HCT116 (cell line): ENCODE measurements around the gene FREY1. TPM values are rescaled to one million over a fixed set of nuclear protein-coding genes. Genes with fewer than 3 reads are reported as not detected.

Experiments used
- ATAC-seq: fragments of 200-7000 bp; cut with Tn5 transposase; 2 replicates; pipeline ENCODE4 v1.9.1; 2020; ENCODE audit warnings: mild to moderate bottlenecking, moderate library complexity
- BruUV-seq: library from RNA; stranded (reverse); fragments of 400-500 nt; replicated peaks from 2 replicates; lab custom pipeline; 2021; lab: Mats Ljungman, UMichigan
- CTCF ChIA-PET: fragments of 300-600 bp; sonication (Branson Sonifier 250); formaldehyde crosslinking; loops from one replicate; lab custom pipeline; 2021; ENCODE audit warnings: antibody characterized with exemption; lab: Charles Lee
- POLR2A ChIA-PET: fragments of 300-600, 350-600 bp; sonication (Branson Sonifier 250); formaldehyde crosslinking; loops from one replicate; lab custom pipeline; 2021; ENCODE audit warnings: antibody characterized with exemption; lab: Charles Lee
- RAD21 ChIA-PET, 2 experiments: fragments of 300-600 bp; sonication (Branson Sonifier 250); formaldehyde crosslinking; loops; one replicate each; lab custom pipeline; 2023; ENCODE audit warnings: low total read pairs in 2 of 2; ENCODE audit not compliant: uncharacterized antibody in 2 of 2, unreplicated experiment in 2 of 2, low non-redundant PET in 1 of 2; lab: Charles Lee
- DNase-seq: peaks from one replicate; pipeline ENCODE4 v3.0.0-alpha.2; 2010; ENCODE audit warnings: low read depth, low spot score
- H2AFZ ChIP-seq: fragments of 200-600 bp; shearing (Covaris generic), sonication (generic); 2 replicates; pipeline ENCODE4 v1.6.1; 2017; ENCODE audit warnings: low read depth, mixed run types, mixed read lengths, antibody characterized with exemption, low read length; ENCODE audit not compliant: poor library complexity, severe bottlenecking
- H3K27ac ChIP-seq: 2 replicates; pipeline ENCODE4 v1.5.1; 2012; ENCODE audit warnings: low read depth, low read length
- H3K27me3 ChIP-seq: fragments of 200-600 bp; sonication (generic); 2 replicates; pipeline ENCODE4 v1.6.1; 2016; ENCODE audit warnings: mixed run types, low read length, mixed read lengths; ENCODE audit not compliant: insufficient read depth
- H3K36me3 ChIP-seq, 2 experiments: fragments of 200-500 bp in 1 of 2; fragments of 200-600 bp in 1 of 2; sonication (Bioruptor generic) in 1 of 2; sonication (generic) in 1 of 2; 2 replicates each; pipeline versions ENCODE4 v1.5.1 to v1.6.1; 2014 to 2016; ENCODE audit warnings: low read length in 2 of 2, inconsistent platforms in 1 of 2, mixed read lengths in 1 of 2, mixed run types in 1 of 2; ENCODE audit not compliant: insufficient read depth in 2 of 2, control insufficient read depth in 1 of 2
- H3K4me1 ChIP-seq, 2 experiments: fragments of 200-600 bp in 1 of 2; sonication (generic) in 1 of 2; 2 replicates each; pipeline versions ENCODE4 v1.5.1 to v1.6.1; 2012 to 2017; ENCODE audit warnings: low read length in 2 of 2, inconsistent platforms in 1 of 2, mild to moderate bottlenecking in 1 of 2, mixed read lengths in 1 of 2, mixed run types in 1 of 2, moderate library complexity in 1 of 2; ENCODE audit not compliant: insufficient read depth in 2 of 2, control insufficient read depth in 1 of 2
- H3K4me2 ChIP-seq: fragments of 200-600 bp; sonication (generic); 2 replicates; pipeline ENCODE4 v1.6.1; 2017; ENCODE audit warnings: mixed run types, low read length, mixed read lengths
- H3K4me3 ChIP-seq, 2 experiments: fragments of 200-600 bp in 1 of 2; sonication (generic) in 1 of 2; replicated peaks in 1 of 2; 2 replicates each; pipeline ENCODE4 v1.5.1; 2011 to 2016; ENCODE audit warnings: low read length in 2 of 2, control low read depth in 1 of 2, low read depth in 1 of 2, mild to moderate bottlenecking in 1 of 2, mixed read lengths in 1 of 2, mixed run types in 1 of 2
- H3K79me2 ChIP-seq: fragments of 200-600 bp; sonication (generic); 2 replicates; pipeline ENCODE4 v1.6.1; 2017; ENCODE audit warnings: mild to moderate bottlenecking, mixed run types, low read length, moderate library complexity, mixed read lengths; ENCODE audit not compliant: insufficient read depth
- H3K9ac ChIP-seq: fragments of 200-600 bp; sonication (generic); 2 replicates; pipeline ENCODE4 v1.6.1; 2016; ENCODE audit warnings: low read length, mixed read lengths
- H3K9me2 ChIP-seq: fragments of 200-600 bp; sonication (generic), shearing (Covaris generic); 2 replicates; pipeline ENCODE4 v1.6.1; 2017; ENCODE audit warnings: mixed run types, mild to moderate bottlenecking, moderate library complexity; ENCODE audit not compliant: insufficient read depth
- H3K9me3 ChIP-seq, 2 experiments: fragments of 200-500 bp in 1 of 2; fragments of 200-600 bp in 1 of 2; sonication (Bioruptor generic) in 1 of 2; sonication (generic) in 1 of 2; 2 replicates each; pipeline ENCODE4 v1.6.1; 2014 to 2017; ENCODE audit warnings: low read length in 2 of 2, mixed read lengths in 2 of 2, inconsistent platforms in 1 of 2, low read depth in 1 of 2, mild to moderate bottlenecking in 1 of 2, mixed run types in 1 of 2, moderate library complexity in 1 of 2; ENCODE audit not compliant: control insufficient read depth in 1 of 2, insufficient read depth in 1 of 2
- H4K20me1 ChIP-seq: fragments of 200-600 bp; sonication (generic), shearing (Covaris generic); 2 replicates; pipeline ENCODE4 v1.6.1; 2017; ENCODE audit warnings: mixed run types, mild to moderate bottlenecking, moderate library complexity; ENCODE audit not compliant: insufficient read depth
- CBX3 ChIP-seq: IDR thresholded peaks from 2 replicates; pipeline ENCODE4 v1.6.1; 2012; ENCODE audit warnings: low read depth
- CEBPB ChIP-seq: IDR thresholded peaks from 2 replicates; pipeline ENCODE4 v1.6.1; 2012; ENCODE audit warnings: low read depth
- EGR1 ChIP-seq: IDR thresholded peaks from 2 replicates; pipeline ENCODE4 v1.6.1; 2012; ENCODE audit warnings: low read depth
- ELF1 ChIP-seq: IDR thresholded peaks from 2 replicates; pipeline ENCODE4 v1.6.1; 2012; ENCODE audit warnings: low read depth, borderline replicate concordance
- EZH2 ChIP-seq: fragments of 200-600 bp; sonication (generic); IDR thresholded peaks from 2 replicates; pipeline ENCODE4 v1.6.1; 2017; ENCODE audit warnings: antibody characterized with exemption, mixed run types
- EZH2phosphoT487 ChIP-seq: fragments of 200-600 bp; IDR thresholded peaks from 2 replicates; pipeline ENCODE4 v1.6.1; 2018; ENCODE audit warnings: antibody characterized with exemption, borderline replicate concordance
- FOSL1 ChIP-seq: IDR thresholded peaks from 2 replicates; pipeline ENCODE4 v1.6.1; 2012; ENCODE audit warnings: low read depth
- POLR2A ChIP-seq: IDR thresholded peaks from 2 replicates; pipeline ENCODE4 v1.7.0; 2011; ENCODE audit warnings: borderline replicate concordance; ENCODE audit not compliant: insufficient read depth, insufficient read length; ENCODE audit errors: extremely low read depth
- POLR2AphosphoS5 ChIP-seq: IDR thresholded peaks from 2 replicates; pipeline ENCODE4 v1.6.1; 2011; ENCODE audit warnings: mild to moderate bottlenecking, low read depth, low read length, moderate library complexity
- SIN3A ChIP-seq: IDR thresholded peaks from 2 replicates; pipeline ENCODE4 v1.6.1; 2012; ENCODE audit warnings: low read depth
- SRF ChIP-seq: IDR thresholded peaks from 2 replicates; pipeline ENCODE4 v1.6.1; 2012; ENCODE audit warnings: low read depth
- YY1 ChIP-seq: IDR thresholded peaks from 2 replicates; pipeline ENCODE4 v1.6.1; 2011; ENCODE audit warnings: low read length, low read depth, moderate library complexity, mild to moderate bottlenecking; ENCODE audit not compliant: insufficient replicate concordance; ENCODE audit errors: extremely low read depth
- ZNF274 ChIP-seq: fragments of 200-500 bp; sonication (Bioruptor generic); IDR thresholded peaks from 2 replicates; pipeline ENCODE4 v1.6.1; 2014; ENCODE audit warnings: mild to moderate bottlenecking, low read depth, low read length, inconsistent platforms
- intact Hi-C: fragments of 100-400 bp; cut with micrococcal nuclease; formaldehyde crosslinking; loops from 2 replicates; pipeline ENCODE4 v1.10.0; 2022
- total RNA-seq: library from RNA; stranded (reverse); gene quantifications from one replicate; pipeline ENCODE4 v1.2.1, GENCODE V29; 2021; ENCODE audit not compliant: unreplicated experiment
- TF ChIP-seq, protein P1 (sequence below), 3 experiments: fragments of 200-600 bp in 1 of 3; sonication (generic) in 1 of 3; IDR thresholded peaks in 2 of 3; conservative IDR thresholded peaks in 1 of 3; 2 replicates each; pipeline ENCODE4 v1.5.1; 2012 to 2017; ENCODE audit warnings: low read depth in 2 of 3, low read length in 2 of 3, antibody characterized with exemption in 1 of 3, borderline replicate concordance in 1 of 3, control low read depth in 1 of 3, mild to moderate bottlenecking in 1 of 3, mixed read lengths in 1 of 3, mixed run types in 1 of 3, moderate library complexity in 1 of 3; ENCODE audit not compliant: insufficient read depth in 1 of 3
- TF ChIP-seq, protein P2 (sequence below): IDR thresholded peaks from 2 replicates; pipeline ENCODE4 v1.6.1; 2011; ENCODE audit warnings: mild to moderate bottlenecking, low read length, moderate library complexity; ENCODE audit not compliant: insufficient replicate concordance; ENCODE audit errors: extremely low read depth

The FREY1 gene
- total RNA-seq, 1 experiment from 2014 or later = 0.96 TPM

DNA sequence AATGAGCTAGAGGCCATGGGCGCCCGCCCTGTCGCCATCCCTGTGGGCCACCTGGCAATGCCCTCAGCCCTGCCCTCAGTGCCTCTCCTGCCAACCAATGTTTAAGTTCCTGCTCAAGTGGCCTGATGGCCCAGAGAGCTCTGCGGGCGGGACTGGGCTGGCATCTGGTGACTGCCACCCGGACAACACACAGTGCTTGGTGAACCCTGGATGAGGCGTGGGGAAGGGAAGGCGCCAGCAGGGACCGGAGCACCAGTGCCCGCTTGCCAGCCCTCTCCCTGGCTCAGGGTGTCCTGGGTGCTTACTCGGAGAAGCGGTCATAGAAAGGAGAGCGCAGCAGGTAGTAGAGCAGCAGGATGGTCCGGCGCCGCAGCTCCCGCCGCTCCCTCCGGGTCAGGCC lies 6.4 kb upstream of the FREY1 start:
- Histone ChIP-seq H3K27ac (no peak overlapping the region), H3K36me3 (peaks cover 0 to 3% of the 10 kb centered on the region in 2 experiments; a peak in 2 of 4 replicates), H3K79me2 (peaks cover 13% of the 10 kb centered on the region), H3K9me2 (no peaks in the 10 kb centered on the region), H3K27me3 (no peaks in the 10 kb centered on the region), H3K9me3 (no peaks in the 10 kb centered on the region), H3K9ac (no peak overlapping the region), H2AFZ (no peak overlapping the region), H3K4me2 (no peak overlapping the region), H3K4me3 (no peak overlapping the region), H3K4me1 (peaks cover 0 to 8% of the 10 kb centered on the region in 2 experiments; a peak in 2 of 4 replicates), H4K20me1 (no peaks in the 10 kb centered on the region)
- RAD21 ChIA-PET = no interaction called here
- CTCF ChIA-PET = no interaction called here
- no peak for DNase-seq
- TF ChIP-seq EGR1 (no peak), CEBPB (no peak), YY1 (no peak), EZH2phosphoT487 (no peak), ELF1 (no peak)
- TF ChIP-seq, protein P1, sequence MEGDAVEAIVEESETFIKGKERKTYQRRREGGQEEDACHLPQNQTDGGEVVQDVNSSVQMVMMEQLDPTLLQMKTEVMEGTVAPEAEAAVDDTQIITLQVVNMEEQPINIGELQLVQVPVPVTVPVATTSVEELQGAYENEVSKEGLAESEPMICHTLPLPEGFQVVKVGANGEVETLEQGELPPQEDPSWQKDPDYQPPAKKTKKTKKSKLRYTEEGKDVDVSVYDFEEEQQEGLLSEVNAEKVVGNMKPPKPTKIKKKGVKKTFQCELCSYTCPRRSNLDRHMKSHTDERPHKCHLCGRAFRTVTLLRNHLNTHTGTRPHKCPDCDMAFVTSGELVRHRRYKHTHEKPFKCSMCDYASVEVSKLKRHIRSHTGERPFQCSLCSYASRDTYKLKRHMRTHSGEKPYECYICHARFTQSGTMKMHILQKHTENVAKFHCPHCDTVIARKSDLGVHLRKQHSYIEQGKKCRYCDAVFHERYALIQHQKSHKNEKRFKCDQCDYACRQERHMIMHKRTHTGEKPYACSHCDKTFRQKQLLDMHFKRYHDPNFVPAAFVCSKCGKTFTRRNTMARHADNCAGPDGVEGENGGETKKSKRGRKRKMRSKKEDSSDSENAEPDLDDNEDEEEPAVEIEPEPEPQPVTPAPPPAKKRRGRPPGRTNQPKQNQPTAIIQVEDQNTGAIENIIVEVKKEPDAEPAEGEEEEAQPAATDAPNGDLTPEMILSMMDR (IDR thresholded peaks at IDR 0.05 in 2 of 3, conservative IDR thresholded peaks at IDR 0.05 in 1 of 3; ENCODE audit: borderline replicate concordance in 1 of 3, insufficient read depth in 1 of 3, low read depth in 2 of 3, low read length in 2 of 3) = no peak
- ATAC-seq = no peak
- no TSS peak for BruUV-seq
- intact Hi-C loops = no loop called here
- POLR2A ChIA-PET = no interaction called here

DNA sequence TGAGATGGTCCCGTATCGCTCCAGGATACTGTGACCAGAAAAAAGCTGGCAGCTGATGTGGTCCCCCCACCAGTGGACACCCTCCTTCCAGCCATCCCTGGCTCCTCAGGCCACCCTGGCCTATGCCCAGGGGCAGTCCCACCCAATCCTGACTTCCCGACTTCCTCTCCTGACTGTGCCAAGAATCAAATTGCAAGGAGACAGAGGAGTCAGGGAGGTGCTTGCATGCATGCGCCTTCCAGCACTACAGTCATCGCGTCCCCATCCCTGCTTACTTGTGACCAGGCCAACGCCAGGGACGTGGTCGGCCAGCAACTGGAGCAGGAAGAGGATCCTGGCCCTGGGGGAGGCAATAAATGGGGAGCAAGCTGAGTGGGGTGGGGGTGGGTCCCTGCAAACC lies 3.6 kb upstream of the FREY1 start:
- CTCF ChIA-PET = no interaction called here
- BruUV-seq = no TSS peak
- H3K36me3 ChIP-seq = peaks cover 0 to 3% of the 10 kb centered on the region in 2 experiments; a peak in 2 of 4 replicates
- no peak for TF ChIP-seq POLR2A
- TF ChIP-seq YY1 = no peak
- no peak for TF ChIP-seq SIN3A
- TF ChIP-seq, protein P2, sequence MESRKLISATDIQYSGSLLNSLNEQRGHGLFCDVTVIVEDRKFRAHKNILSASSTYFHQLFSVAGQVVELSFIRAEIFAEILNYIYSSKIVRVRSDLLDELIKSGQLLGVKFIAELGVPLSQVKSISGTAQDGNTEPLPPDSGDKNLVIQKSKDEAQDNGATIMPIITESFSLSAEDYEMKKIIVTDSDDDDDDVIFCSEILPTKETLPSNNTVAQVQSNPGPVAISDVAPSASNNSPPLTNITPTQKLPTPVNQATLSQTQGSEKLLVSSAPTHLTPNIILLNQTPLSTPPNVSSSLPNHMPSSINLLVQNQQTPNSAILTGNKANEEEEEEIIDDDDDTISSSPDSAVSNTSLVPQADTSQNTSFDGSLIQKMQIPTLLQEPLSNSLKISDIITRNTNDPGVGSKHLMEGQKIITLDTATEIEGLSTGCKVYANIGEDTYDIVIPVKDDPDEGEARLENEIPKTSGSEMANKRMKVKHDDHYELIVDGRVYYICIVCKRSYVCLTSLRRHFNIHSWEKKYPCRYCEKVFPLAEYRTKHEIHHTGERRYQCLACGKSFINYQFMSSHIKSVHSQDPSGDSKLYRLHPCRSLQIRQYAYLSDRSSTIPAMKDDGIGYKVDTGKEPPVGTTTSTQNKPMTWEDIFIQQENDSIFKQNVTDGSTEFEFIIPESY = no peak
- no peak for TF ChIP-seq POLR2AphosphoS5
- no peak for TF ChIP-seq FOSL1
- TF ChIP-seq CBX3 = no peak
- no peak for TF ChIP-seq EZH2
- no peak for TF ChIP-seq SRF
- no peak for TF ChIP-seq EGR1
- no peak for TF ChIP-seq CEBPB
- TF ChIP-seq ZNF274 = no peak
- no peak for TF ChIP-seq EZH2phosphoT487

More for the DNA sequence above, 3.6 kb upstream of the FREY1 start:
- ATAC-seq (no peak), DNase-seq (no peak)
- ChIA-PET RAD21 (no interaction called here), POLR2A (no interaction called here)
- H3K4me2 ChIP-seq = no peak overlapping the region
- H3K27ac ChIP-seq = no peak overlapping the region
- H3K9me2 ChIP-seq = no peaks in the 10 kb centered on the region
- intact Hi-C loops = no loop called here
- H4K20me1 ChIP-seq = no peaks in the 10 kb centered on the region
- H3K27me3 ChIP-seq = no peaks in the 10 kb centered on the region
- no peak overlapping the region for H2AFZ ChIP-seq
- H3K79me2 ChIP-seq = no peaks in the 10 kb centered on the region
- no peaks in the 10 kb centered on the region for H3K4me1 ChIP-seq
- no peak overlapping the region for H3K4me3 ChIP-seq
- no peaks in the 10 kb centered on the region for H3K9me3 ChIP-seq
- no peak overlapping the region for H3K9ac ChIP-seq
